ENCODE measurements around the gene KRI1. TPM values are rescaled to one million over a fixed set of nuclear protein-coding genes. Genes with fewer than 3 reads are reported as not detected.

Gene KRI1
- total RNA-seq, 3 donors from 2014 or later = 16.4 to 23.6 (median 17.6) TPM

DNA sequence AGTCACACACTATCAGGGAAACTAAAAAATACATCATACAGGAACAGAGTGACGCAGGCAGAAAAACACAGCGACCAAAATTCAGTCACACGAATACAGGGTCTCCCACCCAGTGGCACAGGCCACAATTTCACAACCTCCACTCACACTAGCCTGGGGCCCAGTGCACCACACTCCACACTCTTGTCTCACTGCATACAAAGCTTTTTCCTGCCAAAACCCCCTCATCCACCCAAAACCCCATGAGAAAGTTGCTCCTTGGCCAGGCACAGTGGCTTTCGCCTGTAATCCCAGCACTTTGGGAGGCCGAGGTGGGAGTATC, 49.8 kb downstream of the KRI1 start:
- DNase-seq (ENCODE audit: low spot score in 2 of 2) = no peak
- no peak overlapping the region for H3K27ac ChIP-seq
- H3K27me3 ChIP-seq = peaks cover 0 to 20% of the 10 kb centered on the region in 2 donors
- TF ChIP-seq, protein P1, sequence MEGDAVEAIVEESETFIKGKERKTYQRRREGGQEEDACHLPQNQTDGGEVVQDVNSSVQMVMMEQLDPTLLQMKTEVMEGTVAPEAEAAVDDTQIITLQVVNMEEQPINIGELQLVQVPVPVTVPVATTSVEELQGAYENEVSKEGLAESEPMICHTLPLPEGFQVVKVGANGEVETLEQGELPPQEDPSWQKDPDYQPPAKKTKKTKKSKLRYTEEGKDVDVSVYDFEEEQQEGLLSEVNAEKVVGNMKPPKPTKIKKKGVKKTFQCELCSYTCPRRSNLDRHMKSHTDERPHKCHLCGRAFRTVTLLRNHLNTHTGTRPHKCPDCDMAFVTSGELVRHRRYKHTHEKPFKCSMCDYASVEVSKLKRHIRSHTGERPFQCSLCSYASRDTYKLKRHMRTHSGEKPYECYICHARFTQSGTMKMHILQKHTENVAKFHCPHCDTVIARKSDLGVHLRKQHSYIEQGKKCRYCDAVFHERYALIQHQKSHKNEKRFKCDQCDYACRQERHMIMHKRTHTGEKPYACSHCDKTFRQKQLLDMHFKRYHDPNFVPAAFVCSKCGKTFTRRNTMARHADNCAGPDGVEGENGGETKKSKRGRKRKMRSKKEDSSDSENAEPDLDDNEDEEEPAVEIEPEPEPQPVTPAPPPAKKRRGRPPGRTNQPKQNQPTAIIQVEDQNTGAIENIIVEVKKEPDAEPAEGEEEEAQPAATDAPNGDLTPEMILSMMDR (IDR thresholded peaks at IDR 0.05) = no peak
- TF ChIP-seq POLR2A (IDR thresholded peaks at IDR 0.05) (no peak), POLR2AphosphoS5 (IDR thresholded peaks at IDR 0.05) (no peak)
- no peaks in the 10 kb centered on the region for H3K4me1 ChIP-seq
- H3K9me3 ChIP-seq = no peaks in the 10 kb centered on the region
- H3K36me3 ChIP-seq = no peaks in the 10 kb centered on the region
- intact Hi-C loops (cut with DNase I; ENCODE audit: low total_unique reads) = no loop called here
- H3K4me3 ChIP-seq = no peak overlapping the region

DNA sequence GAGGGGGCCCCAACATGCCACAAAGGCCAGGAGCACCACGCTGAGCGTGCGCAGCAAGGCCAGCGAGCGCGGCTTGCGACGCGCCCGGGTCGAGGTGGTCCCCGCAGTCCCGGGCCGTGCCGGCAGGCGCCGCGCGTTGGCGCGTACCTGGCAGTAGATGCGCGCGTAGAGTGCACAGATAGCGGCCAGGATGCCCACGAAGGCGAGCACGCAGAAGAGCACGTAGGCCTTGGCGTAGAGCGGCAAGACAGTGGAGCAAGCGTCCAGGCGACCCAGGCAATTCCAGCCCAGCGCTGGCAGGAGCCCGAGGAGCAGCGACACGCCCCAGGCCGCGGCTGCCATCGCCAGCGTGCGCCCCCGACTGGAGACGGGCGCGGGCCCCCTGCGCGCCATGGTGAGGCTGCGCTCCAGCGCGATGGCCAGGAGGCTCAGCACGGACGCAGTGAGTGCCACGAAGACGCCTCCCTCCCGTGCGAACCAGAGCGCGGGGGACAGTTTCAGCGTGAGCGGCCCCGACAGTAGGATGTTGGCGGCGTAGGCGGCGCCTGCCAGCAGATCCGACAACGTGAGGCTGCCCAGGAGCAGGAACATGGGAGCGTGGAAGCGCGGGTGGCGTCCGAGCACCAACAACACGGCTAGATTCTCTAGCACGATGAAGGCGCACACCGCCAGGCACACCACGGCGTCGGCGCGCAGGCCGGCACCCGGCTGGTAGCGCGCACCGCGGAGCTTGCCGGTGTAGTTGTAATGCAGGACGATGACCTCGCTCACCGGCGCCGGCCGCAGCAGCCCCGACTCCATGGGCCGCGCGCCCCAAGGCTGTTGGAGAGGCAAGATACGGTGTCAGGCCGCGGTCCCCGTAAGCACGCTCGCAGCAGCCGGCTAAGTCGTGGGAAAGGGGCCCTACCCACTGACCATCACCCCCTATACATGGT, 51.3 kb downstream of the KRI1 start:
- peaks cover 0 to 20% of the 10 kb centered on the region in 2 donors for H3K27me3 ChIP-seq
- H3K4me3 ChIP-seq = no peak overlapping the region
- H3K4me1 ChIP-seq = peaks cover 0 to 4% of the 10 kb centered on the region in 2 donors
- no peak overlapping the region for H3K27ac ChIP-seq
- H3K9me3 ChIP-seq = no peaks in the 10 kb centered on the region
- no peak for DNase-seq (ENCODE audit: low spot score in 2 of 2)
- H3K36me3 ChIP-seq = no peaks in the 10 kb centered on the region
- TF ChIP-seq POLR2AphosphoS5 (IDR thresholded peaks at IDR 0.05) (no peak), POLR2A (IDR thresholded peaks at IDR 0.05) (no peak)
- TF ChIP-seq, protein P1 (IDR thresholded peaks at IDR 0.05) = no peak
- intact Hi-C loops (cut with DNase I; ENCODE audit: low total_unique reads) = no loop called here

DNA sequence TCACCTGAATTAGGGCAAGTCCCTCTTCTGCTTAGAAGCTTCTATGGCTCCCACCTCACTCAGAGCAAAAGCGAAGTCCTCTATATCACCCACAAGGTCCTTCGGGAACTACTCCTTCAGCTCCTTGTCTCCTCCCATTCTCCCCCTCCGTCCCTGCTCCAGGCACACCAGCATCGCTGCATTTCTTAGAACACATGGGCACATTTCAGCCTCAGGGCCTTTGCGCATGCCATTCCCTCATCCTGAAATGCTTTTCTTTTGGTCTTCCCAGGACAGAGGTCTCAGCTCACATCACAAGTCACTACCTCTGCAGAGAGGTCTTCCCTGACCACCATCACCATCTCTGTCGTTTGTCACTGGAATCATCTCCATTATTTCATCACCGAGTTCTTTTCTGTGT, 52.6 kb downstream of the KRI1 start:
- Histone ChIP-seq H3K4me3 (no peak overlapping the region), H3K36me3 (no peaks in the 10 kb centered on the region), H3K27ac (no peak overlapping the region), H3K27me3 (peaks cover 0 to 20% of the 10 kb centered on the region in 2 donors), H3K9me3 (no peaks in the 10 kb centered on the region), H3K4me1 (peaks cover 0 to 4% of the 10 kb centered on the region in 2 donors)
- DNase-seq (ENCODE audit: low spot score in 2 of 2) = no peak
- intact Hi-C loops (cut with DNase I; ENCODE audit: low total_unique reads) = no loop called here
- TF ChIP-seq, protein P1 (IDR thresholded peaks at IDR 0.05) = no peak

DNA sequence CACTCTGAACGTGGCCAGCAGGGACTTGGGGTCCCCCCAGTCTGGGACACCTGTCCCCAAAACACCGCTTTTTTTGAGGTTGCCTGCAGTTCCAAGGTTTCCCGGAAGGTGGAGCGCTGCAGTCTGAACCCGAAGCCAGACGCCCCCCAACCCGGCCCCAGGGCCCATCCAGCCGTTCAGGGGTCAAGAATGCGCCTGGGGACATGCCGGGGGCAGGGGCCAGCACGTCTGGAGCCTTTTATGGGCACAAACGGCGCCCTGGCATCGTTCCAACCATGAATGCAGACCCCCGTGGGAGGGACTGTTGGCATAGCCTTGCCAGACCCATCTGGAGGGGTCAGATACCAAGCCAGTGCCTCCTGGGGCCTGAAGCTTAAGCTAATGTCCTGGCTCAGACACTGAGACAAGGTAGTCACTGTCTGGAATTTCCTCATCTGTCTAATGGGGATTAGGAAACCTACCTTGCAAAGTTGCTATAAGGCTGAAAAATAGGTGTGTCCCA, 55.5 kb downstream of the KRI1 start:
- TF ChIP-seq, protein P1 (IDR thresholded peaks at IDR 0.05) = peak; percentile 30 to 56 (median 34)
- no peak for TF ChIP-seq POLR2A (IDR thresholded peaks at IDR 0.05)
- peaks cover 0 to 4% of the 10 kb centered on the region in 2 donors for H3K4me1 ChIP-seq
- intact Hi-C loops (cut with DNase I; ENCODE audit: low total_unique reads) = no loop called here
- H3K36me3 ChIP-seq = no peaks in the 10 kb centered on the region
- no peaks in the 10 kb centered on the region for H3K9me3 ChIP-seq
- no peak overlapping the region for H3K4me3 ChIP-seq
- H3K27me3 ChIP-seq = peaks cover 0 to 17% of the 10 kb centered on the region in 2 donors
- no peak for DNase-seq (ENCODE audit: low spot score in 2 of 2)
- peak overlapping the region in 1 of 2 donors; percentile 9 for H3K27ac ChIP-seq

DNA sequence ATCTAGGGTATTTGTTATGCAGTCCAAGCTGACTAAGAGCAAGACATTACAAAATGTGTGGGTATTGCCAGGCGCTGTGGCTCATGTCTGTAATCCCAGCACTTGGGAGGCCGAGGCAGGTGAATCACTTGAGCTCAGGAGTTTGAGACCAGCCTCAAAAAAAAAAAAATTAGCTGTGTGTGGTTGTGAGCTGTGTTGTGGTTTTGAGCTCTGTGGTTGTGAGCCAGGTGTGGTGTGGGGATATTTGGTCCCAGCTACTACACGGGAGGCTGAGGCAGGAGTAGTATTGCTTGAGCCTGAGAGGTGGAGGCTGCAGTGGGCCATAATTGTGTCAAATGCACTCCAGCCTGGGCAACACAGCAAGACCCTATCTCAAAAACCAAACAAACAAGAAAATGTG, 57.1 kb downstream of the KRI1 start:
- TF ChIP-seq, protein P1 (IDR thresholded peaks at IDR 0.05) = no peak
- TF ChIP-seq POLR2AphosphoS5 (IDR thresholded peaks at IDR 0.05) (no peak), POLR2A (IDR thresholded peaks at IDR 0.05) (no peak)
- Histone ChIP-seq H3K4me1 (peaks cover 0 to 4% of the 10 kb centered on the region in 2 donors), H3K36me3 (no peaks in the 10 kb centered on the region), H3K9me3 (no peaks in the 10 kb centered on the region), H3K4me3 (no peak overlapping the region), H3K27me3 (peaks cover 0 to 5% of the 10 kb centered on the region in 2 donors), H3K27ac (no peak overlapping the region)
- intact Hi-C loops (cut with DNase I; ENCODE audit: low total_unique reads) = no loop called here
- DNase-seq (ENCODE audit: low spot score in 2 of 2) = no peak

Measured in breast epithelium (tissue), 4 donors.